Esophagus muscularis mucosa (tissue), 4 donors: ENCODE data around the gene TNRC6A. TPM values are rescaled to one million over a fixed set of nuclear protein-coding genes. Genes with fewer than 3 reads are reported as not detected.
"Not testable (repeated sequence)": the region's sequence is repeated elsewhere in the genome, so short reads cannot be mapped to it uniquely, and the experiment has no call there.

Experiments used
- DNase-seq: peaks from one replicate; pipeline ENCODE4 v3.0.0-alpha.2; 2017; ENCODE audit errors: extremely low spot score
- H3K27ac ChIP-seq, 4 donors: fragments of 200-600 bp; sonication (generic); replicated peaks in 1 of 4; 1 replicate in 3 of 4; 2 replicates in 1 of 4; pipeline ENCODE4 v1.5.1; 2016 to 2019; ENCODE audit warnings: mild to moderate bottlenecking in 1 of 4
- H3K27me3 ChIP-seq, 4 donors: fragments of 200-600 bp; sonication (generic); one replicate each; pipeline versions ENCODE4 v1.5.1 to v1.6.0; 2016 to 2019
- H3K36me3 ChIP-seq, 4 donors: fragments of 200-600 bp; sonication (generic); one replicate each; pipeline ENCODE4 v1.5.1; 2016 to 2019
- H3K4me1 ChIP-seq, 4 donors: fragments of 200-600 bp; sonication (generic); one replicate each; pipeline ENCODE4 v1.5.1; 2016 to 2019
- H3K4me3 ChIP-seq, 4 donors: fragments of 200-600 bp; sonication (generic); 1 replicate in 2 of 4; 2 replicates in 2 of 4; pipeline ENCODE4 v1.5.1; 2016 to 2019; ENCODE audit warnings: mild to moderate bottlenecking in 4 of 4, moderate library complexity in 1 of 4
- H3K9me3 ChIP-seq, 4 donors: fragments of 200-600 bp; sonication (generic); 1 replicate in 3 of 4; 2 replicates in 1 of 4; pipeline ENCODE4 v1.5.1; 2016 to 2019
- CTCF ChIP-seq, 3 experiments: fragments of 200-600 bp in 2 of 3; fragments of 450-650 bp in 1 of 3; sonication (generic) in 2 of 3; IDR thresholded peaks; one replicate each; pipeline ENCODE4 v1.5.1; 2017 to 2019; ENCODE audit warnings: antibody characterized with exemption in 3 of 3, mild to moderate bottlenecking in 2 of 3, moderate library complexity in 1 of 3
- EP300 ChIP-seq: sonication (generic); formaldehyde crosslinking; IDR thresholded peaks from one replicate; pipeline ENCODE4 v1.6.1; 2017; ENCODE audit warnings: antibody characterized with exemption
- POLR2A ChIP-seq: fragments of 450-650 bp; IDR thresholded peaks from one replicate; pipeline ENCODE4 v1.6.1; 2017; ENCODE audit warnings: antibody characterized with exemption, moderate library complexity, mild to moderate bottlenecking, low read depth
- POLR2AphosphoS5 ChIP-seq, 2 donors: sonication (generic); formaldehyde crosslinking; IDR thresholded peaks; one replicate each; pipeline ENCODE4 v1.6.1; 2017; ENCODE audit warnings: antibody characterized with exemption in 2 of 2
- WGBS: methylation state at CpG from one replicate; pipeline ENCODE4 v1.1.5; 2018; 5-methylcytosine and 5-hydroxymethylcytosine counted together
- intact Hi-C: fragments of 100-400 bp; cut with DNase I; formaldehyde crosslinking; loops from one replicate; pipeline ENCODE4 v1.15.1; 2023
- total RNA-seq, 4 donors: library from RNA; depleted of rRNA; stranded (reverse); fragments of >200 nt; gene quantifications; one replicate each; pipeline versions ENCODE4 v1.1.0 to v1.2.1, GENCODE V29; 2016

TNRC6A gene
- total RNA-seq, 4 donors from 2014 or later, result 44.1 to 50.7 (median 46.4) TPM

- DNase-seq, result no peak
- Histone ChIP-seq H3K27me3 (no peaks in the 10 kb centered on the region), H3K9me3 (no peaks in the 10 kb centered on the region), H3K4me3 (no peak overlapping the region), H3K27ac (no peak overlapping the region), H3K4me1 (peaks cover 0 to 7% (median 0%) of the 10 kb centered on the region in 4 donors), H3K36me3 (peaks cover 75 to 98% (median 92%) of the 10 kb centered on the region in 4 donors)
- 36% methylated on average over 1 of the region's 1 CpG for WGBS
- intact Hi-C loops, result no loop called here
- no peak for TF ChIP-seq POLR2AphosphoS5 (IDR thresholded peaks at IDR 0.05)
- no peak for TF ChIP-seq EP300
- TF ChIP-seq POLR2A, result no peak
- TF ChIP-seq CTCF (IDR thresholded peaks at IDR 0.05), result no peak
These were observed 77.8 kb downstream of the TNRC6A start for GRCh38 chr16:24807301-24807700.

- Histone ChIP-seq H3K27me3 (no peaks in the 10 kb centered on the region), H3K9me3 (no peaks in the 10 kb centered on the region), H3K4me1 (peaks cover 0 to 7% (median 0%) of the 10 kb centered on the region in 4 donors), H3K4me3 (no peak overlapping the region), H3K36me3 (peaks cover 79 to 98% (median 92%) of the 10 kb centered on the region in 4 donors), H3K27ac (no peak overlapping the region)
- no peak for TF ChIP-seq CTCF (IDR thresholded peaks at IDR 0.05)
- TF ChIP-seq EP300, result no peak
- TF ChIP-seq POLR2A, result no peak
- no peak for TF ChIP-seq POLR2AphosphoS5 (IDR thresholded peaks at IDR 0.05)
- DNase-seq, result no peak
- WGBS, result 82% methylated on average over 10 of the region's 11 CpGs
- intact Hi-C loops, result no loop called here
These were observed 81.7 kb downstream of the TNRC6A start for GRCh38 chr16:24810951-24811843.

GRCh38 chr16:24812813-24813212 is 83.4 kb downstream of the TNRC6A start:
- H3K9me3 ChIP-seq, H3K4me3 ChIP-seq, intact Hi-C loops, H3K4me1 ChIP-seq, DNase-seq, H3K27ac ChIP-seq, H3K27me3 ChIP-seq: not testable (repeated sequence)
- 85% methylated on average over 6 of the region's 6 CpGs for WGBS
- H3K36me3 ChIP-seq, result peaks cover 79 to 98% (median 92%) of the 10 kb centered on the region in 4 donors

GRCh38 chr16:24815021-24815420 is 85.6 kb downstream of the TNRC6A start:
- Histone ChIP-seq H3K4me1 (peaks cover 0 to 11% (median 2%) of the 10 kb centered on the region in 4 donors), H3K9me3 (no peaks in the 10 kb centered on the region), H3K36me3 (peaks cover 79 to 98% (median 92%) of the 10 kb centered on the region in 4 donors), H3K27ac (no peak overlapping the region), H3K4me3 (no peak overlapping the region), H3K27me3 (no peaks in the 10 kb centered on the region)
- no peak for DNase-seq
- TF ChIP-seq CTCF (IDR thresholded peaks at IDR 0.05), result no peak
- TF ChIP-seq EP300, result no peak
- no peak for TF ChIP-seq POLR2AphosphoS5 (IDR thresholded peaks at IDR 0.05)
- no peak for TF ChIP-seq POLR2A
- WGBS, result 89% methylated on average over 7 of the region's 7 CpGs
- intact Hi-C loops, result loop anchor here (5.0 kb wide), 1 partner anchor 248 kb away; no protein-coding TSS in a partner anchor

GRCh38 chr16:24816688-24817087 is 87.2 kb downstream of the TNRC6A start:
- no peaks in the 10 kb centered on the region for H3K27me3 ChIP-seq
- TF ChIP-seq CTCF (IDR thresholded peaks at IDR 0.05) (no peak), POLR2A (no peak), POLR2AphosphoS5 (IDR thresholded peaks at IDR 0.05) (no peak), EP300 (no peak)
- no peak for DNase-seq
- peaks cover 0 to 7% (median 2%) of the 10 kb centered on the region in 4 donors for H3K4me1 ChIP-seq
- no peak overlapping the region for H3K4me3 ChIP-seq
- H3K9me3 ChIP-seq, result no peaks in the 10 kb centered on the region
- no peak overlapping the region for H3K27ac ChIP-seq
- intact Hi-C loops, result loop anchor here (5.0 kb wide), 1 partner anchor 249 kb away; no protein-coding TSS in a partner anchor
- WGBS, result 71% methylated on average over 6 of the region's 6 CpGs
- H3K36me3 ChIP-seq, result peaks cover 83 to 98% (median 95%) of the 10 kb centered on the region in 4 donors
